AG04450 (cell line): ENCODE data around the gene CFAP99. TPM values are rescaled to one million over a fixed set of nuclear protein-coding genes. Genes with fewer than 3 reads are reported as not detected.

Source experiments
- CTCF ChIA-PET: fragments of 300-600, 350-600 bp; formaldehyde crosslinking; extraction: SDS; loops from one replicate; lab custom pipeline; 2022; ENCODE audit warnings: antibody characterized with exemption, inconsistent platforms; lab: Charles Lee
- POLR2A ChIA-PET: fragments of 350-600 bp; formaldehyde crosslinking; extraction: SDS; loops from one replicate; lab custom pipeline; 2021; ENCODE audit warnings: antibody characterized with exemption, inconsistent platforms; lab: Yijun Ruan, JAX
- DNase-seq: peaks from one replicate; pipeline ENCODE4 v3.0.0-alpha.2; 2011; ENCODE audit warnings: low read depth, low spot score
- H3K27ac ChIP-seq: one replicate; pipeline ENCODE4 v1.5.1; 2012; ENCODE audit warnings: low read depth, low read length, control low read depth
- H3K27me3 ChIP-seq: one replicate; pipeline ENCODE4 v1.6.0; 2012; ENCODE audit warnings: low read length; ENCODE audit not compliant: control insufficient read depth, insufficient read depth
- H3K4me3 ChIP-seq: 2 replicates; pipeline ENCODE4 v1.5.1; 2011; ENCODE audit warnings: mild to moderate bottlenecking, low read depth, low read length, control low read depth
- H3K9me3 ChIP-seq: 2 replicates; pipeline ENCODE4 v1.5.1; 2012; ENCODE audit warnings: low read length; ENCODE audit not compliant: control insufficient read depth, insufficient read depth
- CTCF ChIP-seq: IDR thresholded peaks from 2 replicates; pipeline ENCODE4 v1.5.1; 2011; ENCODE audit warnings: low read depth, low read length, control low read depth, inconsistent platforms
- polyA plus RNA-seq: library from polyadenylated mRNA; depleted of rRNA; stranded (reverse); fragments of >200 nt; gene quantifications from 2 replicates; pipeline ENCODE4 v1.2.3, GENCODE V29; 2011

The CFAP99 gene
- polyA plus RNA-seq, 1 experiment: not detected

DNA sequence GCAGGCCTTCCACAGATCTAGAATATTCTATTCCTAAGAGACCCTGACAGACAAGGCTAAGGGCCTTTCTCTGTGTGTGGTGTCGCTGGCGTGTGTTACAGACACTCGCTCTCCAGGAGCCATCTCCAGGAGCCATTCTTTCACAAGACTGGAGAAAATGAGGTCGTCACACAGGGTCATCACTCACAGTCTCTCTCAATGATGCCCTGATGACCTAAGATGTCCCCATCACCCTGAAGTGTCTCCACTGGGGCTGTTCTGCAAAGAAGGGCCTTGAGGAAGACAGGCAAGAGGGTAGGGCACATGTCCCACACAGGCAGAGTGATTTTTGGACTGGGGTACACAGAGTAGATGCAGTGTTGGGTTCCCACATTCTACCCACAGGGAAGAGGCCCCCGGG lies 35.0 kb upstream of the CFAP99 start:
- CTCF ChIA-PET: no interaction called here
- POLR2A ChIA-PET: no interaction called here
- TF ChIP-seq CTCF: no peak
- Histone ChIP-seq H3K27me3 (peaks cover 56% of the 10 kb centered on the region), H3K9me3 (peaks cover 7% of the 10 kb centered on the region; the same call in 1 of the 2 replicates), H3K27ac (no peak overlapping the region), H3K4me3 (no peak overlapping the region)
- DNase-seq: no peak

GRCh38 chr4:2384245-2384644 lies 34.5 kb upstream of the CFAP99 start:
- POLR2A ChIA-PET: no interaction called here
- Histone ChIP-seq H3K27ac (no peak overlapping the region), H3K9me3 (peaks cover 7% of the 10 kb centered on the region; the same call in 1 of the 2 replicates), H3K27me3 (peaks cover 56% of the 10 kb centered on the region), H3K4me3 (no peak overlapping the region)
- no peak for DNase-seq
- CTCF ChIA-PET: no interaction called here
- no peak for TF ChIP-seq CTCF

DNA sequence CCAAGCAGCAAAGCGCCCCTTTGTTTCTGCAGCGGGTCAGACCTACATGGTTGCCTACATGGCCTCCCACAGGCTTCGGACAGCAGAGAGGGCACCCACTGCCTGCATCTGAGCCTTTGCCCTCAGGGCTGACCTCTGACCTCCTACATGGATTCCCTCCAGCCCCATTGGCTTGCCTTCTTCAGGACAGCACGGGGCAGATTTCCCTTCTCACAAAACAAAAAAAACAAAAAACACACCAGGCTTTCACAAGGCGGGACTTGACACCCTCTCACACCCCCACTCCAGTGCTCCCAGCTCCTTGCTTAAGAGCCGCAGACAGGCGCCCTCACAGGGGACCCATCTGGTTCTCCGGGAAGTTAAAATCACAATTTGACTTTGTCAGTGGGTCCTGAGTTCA lies 33.2 kb upstream of the CFAP99 start:
- POLR2A ChIA-PET: no interaction called here
- CTCF ChIA-PET: no interaction called here
- no peak overlapping the region for H3K4me3 ChIP-seq
- TF ChIP-seq CTCF: no peak
- no peak overlapping the region for H3K27ac ChIP-seq
- peaks cover 58% of the 10 kb centered on the region for H3K27me3 ChIP-seq
- peaks cover 7% of the 10 kb centered on the region; the same call in 1 of the 2 replicates for H3K9me3 ChIP-seq
- no peak for DNase-seq

- H3K27me3 ChIP-seq: peaks cover 62% of the 10 kb centered on the region
- peaks cover 1% of the 10 kb centered on the region; the same call in 1 of the 2 replicates for H3K9me3 ChIP-seq
- CTCF ChIA-PET: no interaction called here
- POLR2A ChIA-PET: no interaction called here
- no peak overlapping the region for H3K4me3 ChIP-seq
- DNase-seq: no peak
- TF ChIP-seq CTCF: no peak
- H3K27ac ChIP-seq: no peak overlapping the region
These were observed 32.0 kb upstream of the CFAP99 start for GRCh38 chr4:2386717-2387116.

GRCh38 chr4:2387218-2387617 lies 31.5 kb upstream of the CFAP99 start:
- TF ChIP-seq CTCF: no peak
- Histone ChIP-seq H3K9me3 (no peaks in the 10 kb centered on the region; the same call in 1 of the 2 replicates), H3K4me3 (no peak overlapping the region), H3K27me3 (peaks cover 63% of the 10 kb centered on the region), H3K27ac (no peak overlapping the region)
- no peak for DNase-seq
- CTCF ChIA-PET: no interaction called here
- POLR2A ChIA-PET: interaction anchor here (0.7 kb wide), 1 partner anchor 125 kb away, joined by 3 read pairs; the partner anchor contains the start of gene MXD4
